Activated T-helper 1 cell treated with anti-CD3 and anti-CD28 coated beads, Interleukin-12 subunit alpha, Interleukin-12 subunit beta, Interleukin-2, Interleukin-4 antibody, amounts not matched to agents 30 ng/mL and 10 ng/mL and 1 ng/mL, durations not matched to agents 14 hours and 24 hours and 36 hours (primary cell): ENCODE results near the gene ARHGAP5. TPM values are rescaled to one million over a fixed set of nuclear protein-coding genes. Genes with fewer than 3 reads are reported as not detected.
"Not testable (repeated sequence)": the region's sequence is repeated elsewhere in the genome, so short reads cannot be mapped to it uniquely, and the experiment has no call there.

ENCODE experiments used
- DNase-seq: peaks from one replicate; pipeline ENCODE4 v3.0.0; 2021; ENCODE audit warnings: low spot score
- H3K27ac Mint-ChIP-seq: one replicate; pipeline ENCODE4 v1.8.0; 2021; ENCODE audit warnings: mild to moderate bottlenecking, mixed read lengths
- H3K27me3 Mint-ChIP-seq: one replicate; pipeline ENCODE4 v1.8.0; 2022; ENCODE audit warnings: mild to moderate bottlenecking, moderate library complexity, mixed read lengths; ENCODE audit not compliant: insufficient read depth
- H3K36me3 Mint-ChIP-seq: one replicate; pipeline ENCODE4 v1.8.0; 2021; ENCODE audit warnings: low read depth, mixed read lengths
- H3K4me1 Mint-ChIP-seq: one replicate; pipeline ENCODE4 v1.8.0; 2021; ENCODE audit warnings: low read depth, mixed read lengths
- H3K4me3 Mint-ChIP-seq: one replicate; pipeline ENCODE4 v1.8.0; 2021; ENCODE audit warnings: mild to moderate bottlenecking, moderate library complexity, mixed read lengths
- H3K9me3 Mint-ChIP-seq: one replicate; pipeline ENCODE4 v1.8.0; 2021; ENCODE audit warnings: mixed read lengths
- intact Hi-C: fragments of 100-400 bp; cut with micrococcal nuclease; formaldehyde crosslinking; loops from one replicate; pipeline ENCODE4 v1.15.1; 2024
- total RNA-seq: library from RNA; stranded (reverse); gene quantifications from 2 replicates; pipeline ENCODE4 v1.2.3, GENCODE V29; 2022

Gene ARHGAP5
- total RNA-seq, 1 donor from 2014 or later, result 31.8 TPM

- H3K27ac Mint-ChIP-seq, H3K27me3 Mint-ChIP-seq, DNase-seq, intact Hi-C loops, H3K4me1 Mint-ChIP-seq, H3K4me3 Mint-ChIP-seq: not testable (repeated sequence)
- Mint-ChIP-seq H3K9me3 (peaks cover 15% of the 10 kb centered on the region), H3K36me3 (peaks cover 39% of the 10 kb centered on the region)
Observed at GRCh38 chr14:32131689-32132088, 54.6 kb downstream of the ARHGAP5 start.

- H3K36me3 Mint-ChIP-seq, result peaks cover 38% of the 10 kb centered on the region
- H3K9me3 Mint-ChIP-seq, result peaks cover 23% of the 10 kb centered on the region
- intact Hi-C loops, result no loop called here
- DNase-seq, result no peak
- no peak overlapping the region for H3K4me3 Mint-ChIP-seq
- no peaks in the 10 kb centered on the region for H3K4me1 Mint-ChIP-seq
- H3K27me3 Mint-ChIP-seq, result no peaks in the 10 kb centered on the region
- H3K27ac Mint-ChIP-seq, result no peak overlapping the region
Observed at GRCh38 chr14:32134448-32135097, 57.5 kb downstream of the ARHGAP5 start.

- H3K27me3 Mint-ChIP-seq, result no peaks in the 10 kb centered on the region
- intact Hi-C loops, result no loop called here
- no peak overlapping the region for H3K27ac Mint-ChIP-seq
- no peak for DNase-seq
- peaks cover 28% of the 10 kb centered on the region for H3K9me3 Mint-ChIP-seq
- no peak overlapping the region for H3K4me3 Mint-ChIP-seq
- peaks cover 43% of the 10 kb centered on the region for H3K36me3 Mint-ChIP-seq
- H3K4me1 Mint-ChIP-seq, result no peaks in the 10 kb centered on the region
Observed at GRCh38 chr14:32136027-32136825, 59.1 kb downstream of the ARHGAP5 start.

GRCh38 chr14:32137313-32137712 is 60.2 kb downstream of the ARHGAP5 start:
- peaks cover 25% of the 10 kb centered on the region for H3K9me3 Mint-ChIP-seq
- H3K36me3 Mint-ChIP-seq, result peaks cover 38% of the 10 kb centered on the region
- H3K4me1 Mint-ChIP-seq, result no peaks in the 10 kb centered on the region
- H3K27ac Mint-ChIP-seq, result no peak overlapping the region
- intact Hi-C loops, result no loop called here
- H3K4me3 Mint-ChIP-seq, result no peak overlapping the region
- DNase-seq, result no peak
- H3K27me3 Mint-ChIP-seq, result no peaks in the 10 kb centered on the region

- DNase-seq, result no peak
- Mint-ChIP-seq H3K4me3 (no peak overlapping the region), H3K9me3 (peaks cover 25% of the 10 kb centered on the region), H3K27me3 (no peaks in the 10 kb centered on the region), H3K27ac (no peak overlapping the region), H3K4me1 (no peaks in the 10 kb centered on the region), H3K36me3 (peaks cover 37% of the 10 kb centered on the region)
- intact Hi-C loops, result no loop called here
Observed at GRCh38 chr14:32137892-32138291, 60.8 kb downstream of the ARHGAP5 start.

- DNase-seq, result no peak
- Mint-ChIP-seq H3K27ac (no peak overlapping the region), H3K27me3 (no peaks in the 10 kb centered on the region), H3K4me3 (no peak overlapping the region), H3K36me3 (peaks cover 20% of the 10 kb centered on the region), H3K4me1 (no peaks in the 10 kb centered on the region), H3K9me3 (peaks cover 10% of the 10 kb centered on the region)
- intact Hi-C loops, result no loop called here
Observed at GRCh38 chr14:32142341-32142740, 65.2 kb downstream of the ARHGAP5 start.

- H3K27ac Mint-ChIP-seq, result no peak overlapping the region
- no peaks in the 10 kb centered on the region for H3K27me3 Mint-ChIP-seq
- no peak for DNase-seq
- peaks cover 18% of the 10 kb centered on the region for H3K36me3 Mint-ChIP-seq
- no peaks in the 10 kb centered on the region for H3K4me1 Mint-ChIP-seq
- intact Hi-C loops, result no loop called here
- H3K4me3 Mint-ChIP-seq, result no peak overlapping the region
- H3K9me3 Mint-ChIP-seq, result peaks cover 8% of the 10 kb centered on the region
Observed at GRCh38 chr14:32142754-32143437, 65.8 kb downstream of the ARHGAP5 start.

GRCh38 chr14:32150392-32150791 is 73.3 kb downstream of the ARHGAP5 start:
- no peaks in the 10 kb centered on the region for H3K4me1 Mint-ChIP-seq
- H3K9me3 Mint-ChIP-seq, result no peaks in the 10 kb centered on the region
- no peak overlapping the region for H3K27ac Mint-ChIP-seq
- no peak for DNase-seq
- H3K36me3 Mint-ChIP-seq, result peaks cover 19% of the 10 kb centered on the region
- H3K4me3 Mint-ChIP-seq, result no peak overlapping the region
- H3K27me3 Mint-ChIP-seq, result no peaks in the 10 kb centered on the region
- intact Hi-C loops, result no loop called here

GRCh38 chr14:32166029-32166428 is 88.9 kb downstream of the ARHGAP5 start:
- Mint-ChIP-seq H3K9me3 (peaks cover 4% of the 10 kb centered on the region), H3K27me3 (no peaks in the 10 kb centered on the region)

GRCh38 chr14:32166924-32167323 is 89.8 kb downstream of the ARHGAP5 start:
- Mint-ChIP-seq H3K36me3 (no peaks in the 10 kb centered on the region), H3K27ac (no peak overlapping the region), H3K27me3 (no peaks in the 10 kb centered on the region), H3K9me3 (peaks cover 4% of the 10 kb centered on the region), H3K4me3 (no peak overlapping the region), H3K4me1 (no peaks in the 10 kb centered on the region)
- intact Hi-C loops, result no loop called here
- DNase-seq, result no peak

More at GRCh38 chr14:32166029-32166428, 88.9 kb downstream of the ARHGAP5 start:
- H3K4me1 Mint-ChIP-seq, result no peaks in the 10 kb centered on the region
- H3K27ac Mint-ChIP-seq, result no peak overlapping the region
- H3K4me3 Mint-ChIP-seq, result no peak overlapping the region
- DNase-seq, result no peak
- H3K36me3 Mint-ChIP-seq, result no peaks in the 10 kb centered on the region
- intact Hi-C loops, result no loop called here

GRCh38 chr14:32167907-32168306 is 90.8 kb downstream of the ARHGAP5 start:
- no peak for DNase-seq

GRCh38 chr14:32169191-32169590 is 92.1 kb downstream of the ARHGAP5 start:
- H3K36me3 Mint-ChIP-seq, result no peaks in the 10 kb centered on the region
- DNase-seq, result no peak
- no peak overlapping the region for H3K4me3 Mint-ChIP-seq
- H3K27ac Mint-ChIP-seq, result no peak overlapping the region
- H3K27me3 Mint-ChIP-seq, result no peaks in the 10 kb centered on the region
- no peaks in the 10 kb centered on the region for H3K4me1 Mint-ChIP-seq
- peaks cover 4% of the 10 kb centered on the region for H3K9me3 Mint-ChIP-seq
- intact Hi-C loops, result no loop called here

More at GRCh38 chr14:32167907-32168306, 90.8 kb downstream of the ARHGAP5 start:
- Mint-ChIP-seq H3K36me3 (no peaks in the 10 kb centered on the region), H3K4me3 (no peak overlapping the region), H3K4me1 (no peaks in the 10 kb centered on the region), H3K9me3 (peaks cover 4% of the 10 kb centered on the region), H3K27ac (no peak overlapping the region), H3K27me3 (no peaks in the 10 kb centered on the region)
- intact Hi-C loops, result no loop called here

GRCh38 chr14:32171469-32171868 is 94.4 kb downstream of the ARHGAP5 start:
- Mint-ChIP-seq H3K36me3 (no peaks in the 10 kb centered on the region), H3K27ac (no peak overlapping the region), H3K9me3 (peaks cover under 1% of the 10 kb centered on the region), H3K4me3 (no peak overlapping the region), H3K27me3 (peaks cover 5% of the 10 kb centered on the region), H3K4me1 (no peaks in the 10 kb centered on the region)
- no peak for DNase-seq
- intact Hi-C loops, result no loop called here
